Activated CD4-positive, alpha-beta T cell treated with anti-CD3 and anti-CD28 coated beads, Interleukin-2, Interleukin-6, amounts not matched to agents 100 ng/mL and 50 ng/mL, durations not matched to agents 16 hours and 8 hours (primary cell): ENCODE data around the gene CAMSAP3.

ENCODE experiments used
- DNase-seq: peaks from one replicate; pipeline ENCODE4 v3.0.0-alpha.2; 2020

CAMSAP3 gene

GRCh38 chr19:7648265-7649014, 52.8 kb downstream of the CAMSAP3 start:
- no peak for DNase-seq

GRCh38 chr19:7650148-7650547, 54.5 kb downstream of the CAMSAP3 start:
- no peak for DNase-seq

GRCh38 chr19:7652061-7652641, 56.5 kb downstream of the CAMSAP3 start:
- peak; percentile 87 for DNase-seq

GRCh38 chr19:7654401-7654800, 58.7 kb downstream of the CAMSAP3 start:
- DNase-seq = no peak

- DNase-seq = no peak
These were observed 59.9 kb downstream of the CAMSAP3 start for GRCh38 chr19:7655581-7655980.

- no peak for DNase-seq
These were observed 61.6 kb downstream of the CAMSAP3 start for GRCh38 chr19:7657131-7657751.

- peak; percentile 69 for DNase-seq
These were observed 62.6 kb downstream of the CAMSAP3 start for GRCh38 chr19:7658219-7658686.

- DNase-seq = no peak
These were observed 66.3 kb downstream of the CAMSAP3 start for GRCh38 chr19:7661744-7662538.

GRCh38 chr19:7662657-7663056, 67.0 kb downstream of the CAMSAP3 start:
- no peak for DNase-seq

GRCh38 chr19:7663706-7664105, 68.0 kb downstream of the CAMSAP3 start:
- DNase-seq = no peak

GRCh38 chr19:7665076-7665475, 69.4 kb downstream of the CAMSAP3 start:
- no peak for DNase-seq
